Erythroblast (primary cell): ENCODE results near the gene SPCS1.
"Not testable (repeated sequence)": the region's sequence is repeated elsewhere in the genome, so short reads cannot be mapped to it uniquely, and the experiment has no call there.

Source experiments
- DNase-seq, 2 experiments: peaks; one replicate each; lab custom pipeline; 2025; lab: John Stamatoyannopoulos, UW
- GATA1 ChIP-seq: IDR thresholded peaks from 2 replicates; pipeline ENCODE4 v1.6.1; 2011; ENCODE audit warnings: low read depth, mild to moderate bottlenecking, control low read depth, low read length, moderate library complexity
- POLR2A ChIP-seq: IDR thresholded peaks from 2 replicates; pipeline ENCODE4 v1.6.1; 2011; ENCODE audit warnings: mild to moderate bottlenecking, low read length

The SPCS1 gene

GRCh38 chr3:52724511-52724910 lies 18.6 kb downstream of the SPCS1 start:
- TF ChIP-seq GATA1: no peak
- DNase-seq: no peak

GRCh38 chr3:52728753-52729152 lies 22.8 kb downstream of the SPCS1 start:
- DNase-seq: not testable (repeated sequence)

GRCh38 chr3:52730681-52731080 lies 24.8 kb downstream of the SPCS1 start:
- no peak for DNase-seq
- TF ChIP-seq GATA1: no peak
- no peak for TF ChIP-seq POLR2A

- no peak for DNase-seq
- TF ChIP-seq GATA1 (no peak), POLR2A (no peak)
Observed at GRCh38 chr3:52731590-52731989, 25.7 kb downstream of the SPCS1 start.

- TF ChIP-seq POLR2A (no peak), GATA1 (no peak)
- no peak for DNase-seq
Observed at GRCh38 chr3:52733256-52733891, 27.5 kb downstream of the SPCS1 start.

GRCh38 chr3:52739730-52740129 lies 33.8 kb downstream of the SPCS1 start:
- no peak for TF ChIP-seq GATA1
- no peak for DNase-seq

- TF ChIP-seq GATA1 (no peak), POLR2A (no peak)
- peak; percentile 38 to 72 for DNase-seq
Observed at GRCh38 chr3:52742418-52743041, 36.6 kb downstream of the SPCS1 start.

- no peak for DNase-seq
- no peak for TF ChIP-seq POLR2A
- no peak for TF ChIP-seq GATA1
Observed at GRCh38 chr3:52743152-52743551, 37.2 kb downstream of the SPCS1 start.

- TF ChIP-seq POLR2A (no peak), GATA1 (no peak)
Observed at GRCh38 chr3:52743721-52744120, 37.8 kb downstream of the SPCS1 start.

GRCh38 chr3:52752045-52752660 lies 46.2 kb downstream of the SPCS1 start:
- no peak for DNase-seq
- TF ChIP-seq POLR2A (no peak), GATA1 (no peak)

More at GRCh38 chr3:52743721-52744120, 37.8 kb downstream of the SPCS1 start:
- no peak for DNase-seq

GRCh38 chr3:52754373-52754772 lies 48.5 kb downstream of the SPCS1 start:
- no peak for DNase-seq
- TF ChIP-seq GATA1 (no peak), POLR2A (no peak)

GRCh38 chr3:52756141-52756540 lies 50.2 kb downstream of the SPCS1 start:
- no peak for DNase-seq
- TF ChIP-seq POLR2A (no peak), GATA1 (no peak)
